ENCODE measurements around the gene KIAA0586.
"Not testable (repeated sequence)": the region's sequence is repeated elsewhere in the genome, so short reads cannot be mapped to it uniquely, and the experiment has no call there.

The KIAA0586 gene

GRCh38 chr14:58553959-58554358 is 126.4 kb downstream of the KIAA0586 start:
- DNase-seq, result no peak

- no peak for DNase-seq
Observed at GRCh38 chr14:58555647-58556046, 128.1 kb downstream of the KIAA0586 start.

- no peak for DNase-seq
Observed at GRCh38 chr14:58557242-58557641, 129.7 kb downstream of the KIAA0586 start.

DNA sequence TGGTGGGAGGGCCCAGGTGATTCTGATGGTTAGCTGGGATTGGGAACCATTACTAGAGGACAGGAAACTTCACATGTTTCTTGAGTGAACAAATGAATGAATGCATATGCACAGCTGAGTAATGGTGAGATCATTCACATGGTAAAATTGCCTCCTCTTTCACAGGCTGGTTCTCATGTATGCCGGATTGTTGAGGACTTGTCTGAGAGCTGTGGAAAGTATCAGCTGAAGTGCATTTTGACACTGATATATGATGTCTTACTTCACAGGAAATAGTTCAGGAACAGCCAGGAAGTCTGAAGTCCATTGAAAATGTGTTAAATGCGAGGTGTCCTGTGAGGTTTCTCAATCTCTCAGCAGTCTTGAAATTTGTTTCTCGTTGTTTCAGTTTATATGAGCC is 132.7 kb downstream of the KIAA0586 start:
- DNase-seq, result no peak

- no peak for DNase-seq
Observed at GRCh38 chr14:58562141-58562540, 134.6 kb downstream of the KIAA0586 start.

GRCh38 chr14:58563978-58564377 is 136.5 kb downstream of the KIAA0586 start:
- no peak for DNase-seq

- DNase-seq, result no peak
Observed at GRCh38 chr14:58565832-58566231, 138.3 kb downstream of the KIAA0586 start.

GRCh38 chr14:58566979-58567378 is 139.5 kb downstream of the KIAA0586 start:
- DNase-seq, result no peak

GRCh38 chr14:58568322-58568721 is 140.8 kb downstream of the KIAA0586 start:
- no peak for DNase-seq

DNA sequence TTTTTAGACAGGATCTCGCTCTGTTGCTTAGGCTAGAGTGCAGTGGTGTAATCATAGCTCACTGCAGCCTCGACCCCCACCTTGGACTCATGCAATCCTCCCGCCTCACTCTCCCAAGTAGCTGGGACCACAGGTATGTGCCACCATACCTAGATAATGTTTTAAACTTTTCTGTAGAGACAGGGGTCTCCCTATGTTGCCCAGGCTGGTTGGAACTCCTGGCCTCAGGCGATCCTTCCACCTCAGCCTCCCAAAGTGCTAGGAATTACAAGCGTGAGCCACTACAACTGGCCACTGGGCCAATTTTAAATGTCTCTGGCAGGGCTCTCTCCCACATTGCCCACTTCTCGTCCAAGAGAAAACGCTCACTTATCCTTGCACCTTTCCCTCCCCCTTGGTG is 143.7 kb downstream of the KIAA0586 start:
- no peak for DNase-seq

- no peak for DNase-seq
Observed at GRCh38 chr14:58571769-58572472, 144.4 kb downstream of the KIAA0586 start.

DNA sequence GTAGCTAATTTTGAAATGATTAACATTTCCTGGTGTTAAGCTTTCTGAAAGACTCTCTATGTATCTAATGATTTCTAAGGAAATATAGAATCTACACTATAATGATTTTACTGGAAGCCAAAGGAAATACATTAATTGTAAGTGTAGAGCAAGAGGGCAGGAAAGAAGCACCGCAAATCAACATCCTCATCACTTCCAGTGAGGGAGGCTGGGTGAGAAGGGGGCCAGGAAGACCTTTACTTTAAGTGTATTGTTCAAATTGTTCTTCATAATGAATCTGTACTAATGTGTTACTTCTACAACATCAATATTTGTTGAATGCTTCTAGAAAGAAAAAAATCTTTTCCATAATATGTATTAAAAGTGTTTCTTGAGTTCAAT is 144.9 kb downstream of the KIAA0586 start:
- DNase-seq, result no peak

GRCh38 chr14:58572863-58573262 is 145.3 kb downstream of the KIAA0586 start:
- DNase-seq, result no peak

DNA sequence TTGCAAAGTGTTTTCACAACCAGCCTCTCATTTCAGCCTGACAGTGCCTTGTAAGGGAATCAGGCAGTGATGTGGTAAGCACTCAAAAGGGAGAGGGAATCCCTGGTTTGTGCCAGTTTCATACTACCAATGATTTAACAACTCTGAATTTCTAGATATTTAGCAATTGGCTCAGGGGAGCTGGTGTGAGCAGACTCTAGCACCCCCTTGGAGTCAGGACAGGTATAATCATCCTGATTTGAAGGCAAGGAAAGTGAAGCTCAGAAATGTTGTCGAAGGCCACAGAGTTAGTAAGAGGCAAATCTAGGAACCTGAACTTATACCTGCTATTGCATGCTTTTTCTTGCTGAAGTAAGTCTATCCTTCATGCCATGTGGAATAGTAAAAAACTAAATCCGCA is 147.1 kb downstream of the KIAA0586 start:
- DNase-seq, result no peak

GRCh38 chr14:58575956-58576355 is 148.4 kb downstream of the KIAA0586 start:
- DNase-seq, result no peak

DNA sequence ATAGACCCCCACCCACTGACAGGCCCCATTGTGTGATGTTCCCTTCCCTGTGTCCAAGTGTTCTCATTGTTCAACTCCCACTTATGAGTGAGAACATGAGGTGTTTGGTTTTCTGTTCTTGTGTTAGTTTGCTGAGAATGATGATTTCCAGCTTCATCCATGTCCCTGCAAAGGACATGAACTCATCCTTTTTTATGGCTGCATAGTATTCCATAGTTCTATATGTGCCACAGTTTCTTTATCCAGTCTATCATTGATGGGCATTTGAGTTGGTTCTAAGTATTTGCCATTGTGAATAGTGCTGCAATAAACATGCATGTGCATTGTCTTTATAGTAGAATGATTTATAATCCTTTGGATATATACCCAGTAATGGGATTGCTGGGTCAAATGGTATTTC is 152.5 kb downstream of the KIAA0586 start:
- DNase-seq, result not testable (repeated sequence)

DNA sequence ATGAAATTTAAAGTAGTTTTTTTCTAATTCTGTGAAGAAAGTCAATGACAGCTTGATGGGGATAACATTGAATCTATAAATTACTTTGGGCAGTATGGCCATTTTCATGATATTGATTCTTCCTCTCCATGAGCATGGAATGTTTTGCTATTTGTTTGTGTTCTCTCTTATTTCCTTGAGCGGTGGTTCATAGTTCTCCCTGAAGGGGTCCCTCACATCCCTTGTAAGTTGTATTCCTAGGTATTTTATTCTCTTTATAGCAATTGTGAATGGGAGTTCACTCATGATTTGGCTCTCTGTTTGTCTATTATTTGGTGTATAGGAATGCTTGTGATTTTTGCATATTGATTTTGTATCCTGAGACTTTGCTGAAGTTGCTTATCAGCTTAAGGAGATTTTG is 153.9 kb downstream of the KIAA0586 start:
- DNase-seq, result not testable (repeated sequence)

DNA sequence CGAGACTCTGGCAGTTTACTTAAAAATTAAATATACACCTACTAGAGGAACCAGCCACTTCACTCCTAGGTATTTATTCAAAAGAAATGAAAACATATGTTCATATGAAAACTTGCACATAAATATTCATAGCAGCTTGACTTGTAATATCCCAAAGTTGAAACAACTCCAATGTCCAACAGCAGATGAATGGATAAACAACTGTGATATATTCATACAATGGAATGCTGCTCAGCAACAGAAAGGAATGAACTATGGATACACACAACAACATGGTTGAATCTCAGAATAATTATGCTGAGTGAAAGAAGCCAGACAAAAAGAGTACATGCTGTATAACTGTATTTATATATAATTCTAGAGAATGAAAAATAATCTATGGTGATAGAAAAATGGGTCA is 156.9 kb downstream of the KIAA0586 start:
- no peak for DNase-seq

DNA sequence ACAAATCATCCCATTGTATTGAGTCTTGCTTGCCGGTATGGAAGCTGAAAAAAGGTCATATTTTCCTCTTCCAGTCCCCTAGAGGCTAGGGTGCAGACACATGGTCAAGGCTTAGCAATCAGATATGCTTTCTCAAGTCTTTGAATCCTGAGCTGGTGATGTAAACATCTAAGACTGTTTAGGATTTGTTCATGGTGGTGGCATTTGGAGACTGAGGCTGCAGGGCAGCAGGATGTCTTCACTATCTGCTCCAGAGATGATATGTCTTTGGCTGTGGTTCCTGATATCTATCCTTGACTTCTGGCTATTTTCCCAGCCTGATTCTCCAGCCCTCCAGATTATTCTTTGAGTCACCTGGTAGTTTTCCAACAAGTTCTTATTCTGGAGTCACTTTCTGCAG is 159.8 kb downstream of the KIAA0586 start:
- no peak for DNase-seq

DNA sequence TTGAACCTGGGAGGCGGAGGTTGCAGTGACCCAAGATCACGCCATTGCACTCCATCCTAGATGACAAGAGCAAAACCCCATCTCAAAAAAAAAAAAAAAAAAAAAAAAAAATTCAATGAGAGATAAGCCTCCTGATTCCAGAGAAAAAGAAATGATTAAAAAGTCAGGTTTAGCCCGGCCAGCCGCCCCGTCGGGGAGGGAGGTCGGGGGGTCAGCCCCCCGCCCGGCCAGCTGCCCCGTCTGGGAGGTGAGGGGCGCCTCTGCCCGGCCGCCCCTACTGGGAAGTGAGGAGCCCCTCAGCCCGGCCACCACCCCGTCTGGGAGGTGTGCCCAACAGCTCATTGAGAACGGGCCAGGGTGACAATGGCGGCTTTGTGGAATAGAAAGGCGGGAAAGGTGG is 160.8 kb downstream of the KIAA0586 start:
- not testable (repeated sequence) for DNase-seq

DNA sequence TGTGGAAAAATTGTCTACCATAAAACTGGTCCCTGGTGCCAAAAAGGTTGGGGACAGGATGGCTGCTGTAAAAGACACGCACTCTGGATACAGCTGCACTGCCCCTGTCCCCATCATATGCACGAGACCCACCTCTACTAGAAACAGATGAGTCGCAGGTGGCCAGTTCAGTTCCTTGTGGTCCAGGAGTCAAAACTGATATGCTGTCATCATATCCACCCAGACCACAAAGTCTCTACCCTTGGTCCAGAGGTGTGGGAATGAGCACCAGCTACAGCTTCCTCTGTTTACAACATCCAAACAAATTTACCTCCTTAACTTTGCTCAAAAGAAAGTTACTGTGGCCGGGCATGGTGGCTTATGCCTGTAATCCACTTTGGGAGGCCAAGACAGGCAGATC is 166.5 kb downstream of the KIAA0586 start:
- DNase-seq, result no peak

DNA sequence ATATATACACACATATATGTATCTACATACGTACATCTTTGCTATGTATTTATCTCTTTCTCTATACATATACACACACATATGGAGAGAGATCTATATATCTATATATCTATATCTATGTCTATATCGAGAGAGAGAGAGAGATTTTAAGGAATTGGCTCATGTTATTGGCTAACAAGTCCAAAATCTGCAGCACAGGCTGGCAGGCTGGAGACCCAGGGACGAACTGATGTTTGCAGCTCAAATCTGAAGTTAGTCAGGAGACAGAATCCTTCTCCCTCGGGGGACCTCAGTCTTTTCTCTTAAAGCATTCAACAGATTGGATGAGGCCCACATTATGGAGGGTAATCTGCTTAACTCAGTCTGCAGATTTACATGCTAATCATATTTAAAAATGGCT is 169.5 kb downstream of the KIAA0586 start:
- no peak for DNase-seq

DNA sequence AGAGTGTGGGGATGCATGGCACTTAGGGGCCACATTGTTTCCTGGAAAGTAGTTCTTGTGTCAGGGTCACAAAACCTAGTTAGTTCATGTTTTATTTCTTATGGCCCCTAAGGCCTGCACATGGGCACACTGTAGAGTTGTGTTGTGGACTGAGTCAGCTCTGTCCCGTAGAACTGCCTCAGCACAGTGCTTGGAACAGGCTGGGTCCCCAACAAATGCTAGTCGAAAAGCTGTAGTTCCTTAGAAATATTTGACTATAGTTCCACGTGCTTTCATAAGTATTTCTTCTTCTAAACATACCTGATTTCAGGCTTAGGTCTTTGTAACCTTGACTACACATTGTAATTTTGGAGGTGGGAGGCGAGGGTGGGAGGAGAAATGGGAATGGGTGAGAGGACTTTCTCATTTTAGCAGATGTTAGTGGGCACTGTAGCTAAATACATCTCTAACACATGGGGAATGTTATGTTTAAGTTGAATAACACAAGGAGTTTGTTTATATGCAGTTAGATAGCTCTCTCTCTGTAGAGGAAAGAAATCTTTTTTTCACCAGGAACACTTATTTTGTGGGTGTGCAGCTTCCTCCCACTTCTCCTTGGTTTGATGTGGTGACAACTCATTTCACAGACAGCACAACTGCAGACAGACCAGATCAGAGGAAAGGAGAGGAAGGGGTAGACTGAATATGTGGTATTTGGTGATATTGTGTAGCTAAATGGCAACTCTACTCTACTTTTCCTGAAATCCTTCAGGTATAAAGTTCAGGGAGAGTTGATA is 170.7 kb downstream of the KIAA0586 start:
- DNase-seq, result no peak

- no peak for DNase-seq
Observed at GRCh38 chr14:58598804-58599525, 171.4 kb downstream of the KIAA0586 start.
